Subcutaneous adipose tissue (tissue), 4 donors: ENCODE data around the gene MBD5. TPM values are rescaled to one million over a fixed set of nuclear protein-coding genes. Genes with fewer than 3 reads are reported as not detected.

Experiments used
- total RNA-seq, 4 donors: library from RNA; depleted of rRNA; stranded (reverse); fragments of >200 nt; gene quantifications; one replicate each; pipeline ENCODE4 v1.1.0, GENCODE V29; 2016
- TF ChIP-seq, protein P1 (sequence below): fragments of 450-650 bp; IDR thresholded peaks from one replicate; pipeline ENCODE4 v1.5.1; 2016; ENCODE audit warnings: low read depth, mild to moderate bottlenecking, control low read depth, antibody characterized with exemption, moderate library complexity

Gene MBD5
- total RNA-seq, result 10 to 100 TPM; 29.4 to 35.0 (median 32.9) TPM

- TF ChIP-seq, protein P1, sequence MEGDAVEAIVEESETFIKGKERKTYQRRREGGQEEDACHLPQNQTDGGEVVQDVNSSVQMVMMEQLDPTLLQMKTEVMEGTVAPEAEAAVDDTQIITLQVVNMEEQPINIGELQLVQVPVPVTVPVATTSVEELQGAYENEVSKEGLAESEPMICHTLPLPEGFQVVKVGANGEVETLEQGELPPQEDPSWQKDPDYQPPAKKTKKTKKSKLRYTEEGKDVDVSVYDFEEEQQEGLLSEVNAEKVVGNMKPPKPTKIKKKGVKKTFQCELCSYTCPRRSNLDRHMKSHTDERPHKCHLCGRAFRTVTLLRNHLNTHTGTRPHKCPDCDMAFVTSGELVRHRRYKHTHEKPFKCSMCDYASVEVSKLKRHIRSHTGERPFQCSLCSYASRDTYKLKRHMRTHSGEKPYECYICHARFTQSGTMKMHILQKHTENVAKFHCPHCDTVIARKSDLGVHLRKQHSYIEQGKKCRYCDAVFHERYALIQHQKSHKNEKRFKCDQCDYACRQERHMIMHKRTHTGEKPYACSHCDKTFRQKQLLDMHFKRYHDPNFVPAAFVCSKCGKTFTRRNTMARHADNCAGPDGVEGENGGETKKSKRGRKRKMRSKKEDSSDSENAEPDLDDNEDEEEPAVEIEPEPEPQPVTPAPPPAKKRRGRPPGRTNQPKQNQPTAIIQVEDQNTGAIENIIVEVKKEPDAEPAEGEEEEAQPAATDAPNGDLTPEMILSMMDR, result no peak
Observed at GRCh38 chr2:148021059-148021861, at the start of gene MBD5. Gene MBD5 (plus strand): TSS chr2:148021091.

DNA sequence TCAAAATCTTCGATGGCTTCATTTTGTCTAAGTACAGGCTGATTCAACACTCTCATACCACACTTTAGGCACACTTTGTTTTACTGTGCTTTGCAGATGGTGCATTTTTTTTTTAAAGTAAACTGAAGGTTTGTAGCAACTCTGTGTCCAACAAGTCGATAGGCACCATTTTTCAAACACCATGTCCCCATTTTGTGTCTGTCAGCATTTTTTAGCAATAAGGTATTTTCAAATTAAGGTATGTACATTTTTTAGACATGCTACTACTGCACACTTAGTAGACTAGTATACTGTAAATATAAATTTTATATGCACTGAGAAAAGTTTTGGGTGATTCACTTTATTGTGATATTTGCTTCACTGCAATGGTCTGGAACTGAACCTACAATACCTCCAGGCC, 44.8 kb upstream of the MBD5 start:
- TF ChIP-seq, protein P1, result no peak

GRCh38 chr2:147977679-147978078, 43.2 kb upstream of the MBD5 start:
- TF ChIP-seq, protein P1, result no peak

DNA sequence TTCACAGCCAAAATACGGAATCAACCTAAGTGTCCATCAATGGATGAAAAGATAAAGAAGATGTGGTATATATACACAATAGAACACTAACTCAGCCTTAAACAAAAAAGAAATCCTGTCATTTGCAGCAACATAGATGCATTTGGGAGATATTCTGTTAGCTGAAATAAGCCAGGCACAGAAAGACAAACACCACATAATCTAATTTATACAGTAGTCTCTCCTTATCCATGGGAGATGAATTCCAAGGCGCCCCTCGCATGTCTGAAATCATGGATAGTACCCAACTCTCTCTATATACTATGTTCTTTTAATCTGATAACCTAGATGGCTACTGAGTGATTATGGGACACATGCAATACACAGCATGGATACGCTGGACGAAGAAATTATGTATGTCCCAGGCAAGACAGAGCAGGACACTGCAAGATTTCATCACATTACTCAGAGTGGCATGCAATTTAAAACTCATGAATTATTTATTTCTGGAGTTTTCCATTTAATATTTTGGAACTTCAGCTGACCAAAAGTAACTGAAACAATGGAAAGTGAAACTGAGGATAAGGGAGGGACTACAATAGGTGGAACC, 39.9 kb upstream of the MBD5 start:
- TF ChIP-seq, protein P1, result no peak

GRCh38 chr2:147989102-147989501, 31.8 kb upstream of the MBD5 start:
- TF ChIP-seq, protein P1, result no peak

DNA sequence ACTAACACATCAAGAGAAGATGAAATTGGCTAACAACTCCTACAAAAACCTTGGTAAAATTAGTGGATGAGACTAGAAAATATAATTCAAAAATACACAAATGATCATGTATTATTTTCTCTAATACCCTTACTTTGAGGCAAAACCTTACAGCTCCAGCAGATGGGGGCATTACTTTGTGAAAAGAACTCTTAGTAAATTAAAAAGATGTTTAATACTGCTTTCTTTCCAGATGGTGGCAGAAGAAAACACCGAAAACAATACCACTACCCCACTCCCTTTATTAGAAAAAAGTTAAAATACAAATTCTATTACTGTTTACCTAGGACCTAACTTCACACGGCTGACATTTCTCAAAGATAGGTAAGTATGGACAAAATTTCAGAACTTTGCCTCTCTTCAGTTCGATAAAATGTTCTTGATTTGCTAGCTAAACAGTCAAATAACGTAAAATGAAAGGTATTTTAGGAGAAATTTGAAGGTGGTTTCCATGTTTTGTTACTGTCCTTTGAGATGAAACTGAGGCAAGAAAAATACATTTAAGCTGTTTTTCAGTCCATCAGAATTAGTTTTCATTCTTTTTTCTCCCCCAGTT, 31.0 kb upstream of the MBD5 start:
- TF ChIP-seq, protein P1, result no peak

- TF ChIP-seq, protein P1, result no peak
Observed at GRCh38 chr2:147996828-147997227, 24.1 kb upstream of the MBD5 start.
